GM19328 (cell line): ENCODE data around the gene CCNQ.

Source experiments
- ATAC-seq: cut with Tn5 transposase; IDR thresholded peaks from one replicate; pipeline ENCODE4 v1.9.1; 2021; ENCODE audit warnings: mild to moderate bottlenecking, moderate library complexity; ENCODE audit not compliant: unreplicated experiment

Gene CCNQ

DNA sequence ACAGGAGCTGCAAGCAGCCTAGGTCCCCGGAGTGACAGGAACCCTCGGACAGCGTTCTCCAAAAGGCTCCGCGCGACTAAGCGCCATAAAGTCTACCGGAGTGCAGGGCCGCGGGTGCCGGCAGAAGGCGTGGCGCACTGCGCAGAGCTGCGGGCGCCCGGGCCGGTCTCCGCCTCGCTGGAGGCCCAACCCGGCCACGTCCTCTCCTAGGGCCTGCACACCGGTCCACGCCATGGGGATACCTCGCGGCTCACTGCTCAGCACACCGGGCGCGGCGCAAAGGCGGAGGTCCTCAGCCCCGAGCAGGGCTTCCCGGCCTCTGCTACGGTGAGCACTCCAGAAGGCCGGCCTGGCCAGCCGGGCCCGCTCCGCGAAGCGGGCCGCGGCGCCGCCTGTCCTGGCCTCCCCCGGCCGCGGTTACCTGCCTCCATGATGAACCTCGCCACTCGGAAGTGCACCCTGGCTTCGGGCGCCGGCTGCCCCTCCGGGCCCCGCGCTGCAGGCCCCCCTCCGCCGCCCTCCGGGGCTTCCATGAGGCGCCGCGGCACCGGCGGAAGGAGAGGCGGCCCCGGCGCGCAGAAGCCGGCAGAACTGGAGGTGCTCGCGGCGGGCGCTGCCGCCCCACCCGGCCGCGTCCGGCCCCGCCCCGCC lies at the start of gene CCNQ:
Gene CCNQ (minus strand): TSS at position 599 of the 651 bp plus-strand sequence. CDS start 66 bp downstream, at position 533.
- ATAC-seq, result peak; percentile 53

DNA sequence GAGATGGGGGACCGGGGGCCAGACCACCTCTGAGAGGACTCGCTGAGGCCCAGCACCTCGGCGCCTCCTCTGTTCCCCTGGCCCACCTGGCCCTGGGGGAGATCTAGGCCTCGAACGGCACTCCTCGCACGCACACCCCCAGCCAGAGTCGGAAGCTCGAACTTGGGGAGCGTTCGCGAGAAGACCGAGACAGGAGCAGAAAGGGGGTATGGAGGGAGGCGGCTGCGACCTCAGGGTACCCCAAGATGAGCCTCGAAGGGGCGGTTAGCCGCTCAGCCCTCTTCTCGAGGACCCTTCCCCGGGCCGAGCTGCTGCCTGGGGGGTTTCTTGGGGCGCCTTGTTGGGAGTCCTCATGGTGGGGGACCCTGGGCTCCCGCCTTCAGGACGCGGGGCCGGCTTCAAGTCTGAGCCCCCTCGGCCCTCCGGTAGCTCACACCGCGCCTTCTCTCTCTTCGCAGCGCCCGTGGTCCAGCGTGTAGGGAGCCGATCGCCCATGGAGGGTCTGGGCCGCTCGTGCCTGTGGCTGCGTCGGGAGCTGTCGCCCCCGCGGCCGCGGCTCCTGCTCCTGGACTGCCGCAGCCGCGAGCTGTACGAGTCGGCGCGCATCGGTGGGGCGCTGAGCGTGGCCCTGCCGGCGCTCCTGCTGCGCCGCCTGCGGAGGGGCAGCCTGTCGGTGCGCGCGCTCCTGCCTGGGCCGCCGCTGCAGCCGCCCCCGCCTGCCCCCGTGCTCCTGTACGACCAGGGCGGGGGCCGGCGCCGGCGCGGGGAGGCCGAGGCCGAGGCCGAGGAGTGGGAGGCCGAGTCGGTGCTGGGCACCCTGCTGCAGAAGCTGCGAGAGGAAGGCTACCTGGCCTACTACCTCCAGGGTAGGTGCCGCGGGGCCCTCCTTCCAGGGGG lies 48.8 kb upstream of the CCNQ start:
- no peak for ATAC-seq

DNA sequence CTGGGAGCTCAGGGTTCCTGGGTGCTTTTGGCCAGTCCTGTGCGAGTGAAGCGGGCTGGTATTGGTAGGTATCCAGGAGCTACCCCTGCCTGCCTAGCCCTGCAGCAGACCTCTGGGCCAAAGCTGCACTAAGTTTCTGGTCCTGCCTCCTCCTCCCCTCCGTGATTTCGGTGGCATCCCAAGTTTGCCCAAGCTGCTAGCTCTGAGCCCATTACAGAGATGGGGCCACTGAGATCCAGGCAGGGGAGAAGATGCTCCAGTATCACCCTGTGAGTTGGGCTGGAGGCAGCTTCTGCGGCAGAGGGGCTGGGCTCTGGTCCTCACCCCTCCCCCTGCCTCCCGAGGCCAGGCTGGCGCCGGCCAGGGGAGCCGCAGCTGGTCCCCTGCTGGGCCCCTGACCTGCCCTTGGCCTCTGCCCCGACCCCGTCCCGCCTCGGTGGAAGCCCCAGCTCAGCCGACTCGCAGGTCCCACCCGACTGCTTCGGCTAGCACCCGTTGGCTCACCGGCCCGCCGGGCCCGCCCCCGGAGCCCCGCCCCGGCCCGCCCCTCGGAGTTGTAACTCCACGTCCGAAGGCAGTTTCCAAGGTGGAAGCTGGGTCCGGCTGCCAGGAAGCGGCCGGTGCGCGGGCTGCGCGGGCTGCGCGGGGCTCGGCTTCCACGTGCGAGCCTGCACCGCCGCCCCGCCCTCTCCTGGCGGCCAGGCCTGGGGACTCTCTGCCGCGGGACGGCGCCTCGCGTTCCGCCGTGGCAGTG lies 47.9 kb upstream of the CCNQ start, which contains the start of gene DUSP9:
Gene DUSP9 (plus strand): TSS at position 584 of the 754 bp plus-strand sequence. CDS start 751 bp downstream, outside the sequence.
- no peak for ATAC-seq

DNA sequence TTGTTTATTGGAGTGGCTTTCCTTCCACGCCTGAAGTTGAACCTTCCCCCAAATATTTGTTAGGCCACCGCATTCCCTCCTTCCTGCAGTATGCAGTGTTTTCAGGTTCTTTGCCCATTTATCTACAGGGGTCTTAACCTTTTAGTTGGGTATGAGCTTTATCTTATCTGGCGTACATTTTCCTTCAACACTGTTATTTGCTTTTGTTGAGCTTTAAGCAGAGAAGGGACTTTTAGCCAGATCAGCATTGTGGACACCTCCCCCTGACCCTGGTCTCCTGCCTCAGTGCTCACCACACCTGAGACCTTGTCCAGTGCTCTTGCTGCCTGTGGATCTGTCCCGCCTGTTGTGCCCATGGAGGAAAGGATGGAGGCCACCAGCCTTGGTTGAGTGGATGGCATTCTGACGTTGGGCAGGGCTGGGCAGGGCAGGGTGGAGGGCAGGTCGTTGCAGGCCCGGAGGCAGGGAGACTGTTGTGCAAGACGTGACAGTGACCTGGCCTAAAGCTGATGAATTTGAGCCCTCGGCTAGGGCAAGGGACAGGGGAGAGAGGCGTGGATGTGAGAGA lies 47.1 kb upstream of the CCNQ start:
- no peak for ATAC-seq

DNA sequence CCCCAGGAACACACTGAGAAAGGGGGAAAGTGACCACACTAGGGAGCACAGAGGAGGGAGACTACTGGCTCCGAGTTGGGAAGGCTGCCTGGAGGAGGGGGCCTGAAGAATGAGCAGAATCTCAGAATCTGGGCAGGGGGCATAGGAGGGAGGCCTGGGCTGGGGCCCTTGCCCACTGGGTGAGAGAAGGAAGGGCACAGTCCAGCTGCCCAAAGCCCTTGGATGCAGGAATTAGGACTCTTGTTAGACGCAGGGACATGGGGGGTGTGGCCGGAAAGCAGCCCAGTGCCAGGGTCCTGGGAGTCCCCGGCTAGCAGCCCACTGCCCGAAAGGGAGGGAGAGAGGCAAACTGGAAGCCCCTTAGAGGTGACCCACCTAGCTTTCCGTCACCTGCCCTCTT lies 46.2 kb upstream of the CCNQ start:
- no peak for ATAC-seq

DNA sequence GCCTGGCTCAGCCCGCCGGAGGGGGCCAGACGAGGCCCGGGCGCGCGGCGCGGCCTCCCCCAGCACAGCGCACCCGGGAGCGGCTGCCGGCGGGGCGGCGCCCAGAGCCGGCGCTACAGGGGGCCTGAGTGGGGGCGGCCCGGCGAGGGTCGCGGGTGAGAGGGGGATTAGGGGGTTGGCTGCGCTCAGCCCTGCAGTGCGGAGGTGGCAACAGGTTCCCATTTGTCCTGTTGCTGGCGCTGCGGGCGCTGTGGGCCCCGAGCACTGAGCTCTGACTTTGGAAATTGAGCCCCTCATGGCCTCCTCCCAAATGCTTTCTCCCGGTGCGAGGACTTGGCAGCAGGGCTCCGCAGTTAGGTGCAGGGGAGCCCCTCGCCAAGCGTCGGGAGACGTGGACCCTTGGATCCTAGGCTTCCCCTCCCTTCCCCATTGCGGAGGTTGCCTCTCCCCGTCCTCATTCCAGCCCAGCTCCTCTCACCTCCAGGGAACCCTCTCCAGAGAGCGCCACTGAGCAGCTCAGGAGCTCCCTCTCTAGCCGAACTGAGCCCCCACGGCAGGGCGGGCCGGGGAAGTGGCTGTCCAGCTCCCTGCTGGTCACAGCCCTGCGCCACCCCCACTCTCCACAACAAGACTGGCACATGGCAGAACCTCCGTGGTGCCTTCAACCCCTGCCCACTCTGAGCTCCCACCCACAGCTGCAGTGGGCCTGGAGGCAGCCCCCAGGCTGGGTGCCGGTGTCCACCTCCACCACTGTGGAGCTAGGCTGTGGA lies 45.6 kb upstream of the CCNQ start:
- ATAC-seq, result no peak

DNA sequence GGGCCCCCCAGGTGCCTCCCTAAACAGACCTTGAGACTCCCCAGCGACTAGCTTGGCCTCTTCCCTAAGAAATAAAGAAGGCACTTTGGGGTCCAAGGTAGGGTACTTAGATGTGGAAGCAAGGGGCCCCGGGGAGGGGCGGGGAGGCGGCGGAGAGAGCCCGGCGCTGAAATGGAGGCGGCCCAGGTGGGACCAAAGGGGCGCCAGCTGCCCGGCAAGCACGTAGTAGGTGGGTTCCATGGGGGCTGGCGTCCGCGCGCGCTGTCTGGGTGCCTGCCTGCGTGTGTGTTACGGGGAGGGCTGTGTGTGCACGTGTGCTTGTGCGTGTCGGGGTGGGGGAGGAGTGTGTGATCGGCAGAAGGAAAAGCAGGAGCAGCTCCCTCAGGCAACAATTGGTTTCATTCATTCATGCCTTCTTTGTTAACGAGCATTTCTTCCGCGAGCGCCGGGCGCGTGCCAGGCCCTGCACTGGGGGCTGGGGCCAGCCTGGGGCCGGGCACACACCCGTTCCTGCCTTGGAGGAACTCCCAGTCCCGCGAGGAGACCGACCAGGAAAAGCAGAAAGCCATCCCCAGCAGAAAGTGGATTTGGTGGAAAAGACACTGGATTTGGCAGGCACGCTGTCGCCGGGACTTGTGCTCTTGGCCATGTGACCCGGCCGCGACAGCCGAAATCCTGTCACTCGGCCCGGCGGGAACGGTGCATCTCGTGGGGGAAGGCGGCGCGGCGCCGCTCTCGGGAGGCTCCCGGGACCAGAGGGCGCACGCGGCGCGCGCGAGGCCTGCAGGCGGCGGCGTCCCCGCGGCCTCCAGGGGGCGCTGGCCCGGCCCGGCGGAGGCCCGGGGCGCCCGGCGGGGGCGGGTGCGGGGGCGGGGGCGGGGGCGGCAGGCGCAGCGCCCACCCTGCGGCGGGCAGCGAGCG lies 44.8 kb upstream of the CCNQ start:
- no peak for ATAC-seq

DNA sequence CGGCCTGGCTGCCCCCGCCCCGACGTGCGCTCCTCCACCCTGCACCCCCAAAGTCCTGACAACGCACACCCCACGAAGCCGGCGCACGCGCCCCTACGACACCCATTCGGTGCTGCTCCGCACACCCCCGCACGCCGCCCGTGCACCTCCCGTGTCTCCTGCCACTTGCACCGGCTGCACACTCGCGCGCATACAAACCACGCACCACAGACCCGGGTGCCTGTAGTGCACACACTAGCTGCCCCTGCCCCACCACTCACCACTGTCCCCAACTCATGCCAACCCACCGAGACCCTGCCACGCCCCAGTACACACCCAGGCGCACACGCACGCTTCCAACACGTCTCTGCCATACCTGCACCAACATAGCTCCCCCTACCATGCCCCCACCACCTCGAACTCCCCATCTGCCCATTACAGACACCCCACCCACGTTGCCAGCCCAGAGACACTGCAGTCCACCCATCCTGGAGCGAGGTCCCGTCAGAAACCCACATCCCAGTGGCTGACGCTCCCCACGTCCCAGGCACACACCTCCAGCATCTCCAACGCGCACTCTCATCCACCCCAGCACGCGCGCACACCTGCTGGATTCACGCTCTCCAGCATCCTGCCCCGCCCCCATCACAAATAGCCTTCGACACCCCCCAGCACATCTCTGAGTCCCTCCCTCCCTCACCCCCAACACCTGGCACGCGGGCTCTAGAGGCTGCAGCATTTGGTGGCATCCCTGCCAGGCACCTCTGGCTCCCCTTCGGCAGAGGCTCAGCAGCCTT lies 43.9 kb upstream of the CCNQ start:
- no peak for ATAC-seq

DNA sequence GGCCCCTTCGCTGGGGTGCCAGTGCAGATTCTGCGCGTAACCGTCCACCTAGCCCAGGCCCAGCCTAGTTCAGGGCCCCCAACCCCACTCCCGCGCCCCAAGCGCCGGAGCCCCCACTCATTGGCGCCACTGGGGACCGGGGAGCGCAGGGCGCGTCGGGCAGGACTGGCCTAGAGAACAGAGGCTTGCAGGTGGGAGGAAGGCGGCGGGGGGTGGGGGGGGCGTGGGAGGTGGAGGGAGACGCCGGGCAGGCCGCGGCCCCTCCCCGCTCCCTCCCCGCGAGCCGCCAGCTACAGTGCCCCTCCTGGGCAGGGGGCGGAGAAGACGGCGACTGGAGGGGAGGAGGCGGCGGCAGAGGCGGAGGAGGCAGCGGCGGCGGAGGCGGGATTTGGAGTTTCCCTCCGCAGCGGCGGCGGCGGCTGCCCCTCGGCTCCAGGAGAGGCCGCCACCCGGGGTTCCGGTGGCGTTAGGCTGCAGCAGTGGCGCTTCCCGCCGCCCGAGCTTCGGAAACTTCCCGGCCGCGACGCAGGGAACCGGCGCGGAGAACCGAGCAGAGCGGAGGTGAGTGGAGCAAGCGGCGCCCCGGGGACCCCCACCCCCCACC lies 43.2 kb upstream of the CCNQ start:
- no peak for ATAC-seq

DNA sequence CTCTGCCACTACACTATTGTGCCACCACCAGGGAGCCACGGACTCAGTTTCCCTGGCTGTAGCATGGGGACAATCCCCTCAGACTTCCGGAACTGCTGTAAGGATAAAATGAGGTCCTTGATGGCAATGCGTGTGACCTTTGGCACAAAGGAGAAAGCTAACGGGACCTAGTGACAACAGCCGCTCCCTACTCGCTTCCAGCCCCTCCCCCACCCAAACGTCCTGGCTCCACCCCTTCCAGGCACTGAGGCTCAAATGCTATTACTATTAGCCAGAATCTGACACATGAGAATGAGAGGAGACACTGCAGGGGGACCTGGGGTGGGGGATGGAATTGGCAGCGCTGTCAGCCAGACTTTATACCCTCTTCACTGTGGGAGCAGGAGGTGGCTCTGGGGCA lies 42.7 kb upstream of the CCNQ start:
- no peak for ATAC-seq

DNA sequence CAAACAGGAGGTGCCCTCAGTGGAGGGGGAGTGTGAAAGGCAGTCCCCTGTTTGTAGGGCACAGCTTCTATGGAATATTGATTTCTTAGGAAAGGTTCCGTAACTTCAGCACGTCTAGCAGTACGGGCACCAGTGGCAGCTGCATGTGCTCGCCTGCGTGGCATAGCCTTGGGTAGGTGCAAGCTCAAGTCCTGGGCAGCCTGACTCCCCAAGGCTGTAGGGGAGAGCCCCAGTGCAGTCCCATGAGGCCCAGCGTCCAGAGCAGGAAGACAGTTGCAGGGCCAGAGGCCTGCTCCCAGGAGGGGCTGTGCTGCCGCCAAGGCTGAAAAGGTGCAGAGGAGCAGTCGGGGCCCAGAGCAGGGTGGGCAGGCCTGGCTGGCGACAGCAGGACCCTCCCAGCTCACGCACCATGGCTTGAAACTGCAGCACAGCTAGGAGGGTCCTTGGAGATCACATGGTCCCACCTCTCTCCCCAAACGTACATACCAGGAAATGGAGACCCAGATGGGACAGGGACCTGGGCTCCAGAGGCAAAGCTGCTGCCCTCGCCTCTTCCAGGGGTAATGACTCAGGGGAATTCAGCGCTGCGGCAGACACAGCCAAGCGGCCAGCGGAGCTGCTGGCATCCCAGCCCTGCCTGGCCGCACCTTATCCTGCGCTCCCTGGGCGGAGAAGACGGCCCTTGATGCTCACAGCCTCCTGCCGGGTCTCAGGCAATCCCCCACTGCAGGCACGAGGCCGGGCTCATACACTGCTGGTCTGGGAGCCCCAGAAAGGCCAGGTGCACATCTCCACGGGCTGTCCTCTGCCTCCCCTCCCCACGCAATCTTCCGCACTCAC lies 42.0 kb upstream of the CCNQ start:
- no peak for ATAC-seq

DNA sequence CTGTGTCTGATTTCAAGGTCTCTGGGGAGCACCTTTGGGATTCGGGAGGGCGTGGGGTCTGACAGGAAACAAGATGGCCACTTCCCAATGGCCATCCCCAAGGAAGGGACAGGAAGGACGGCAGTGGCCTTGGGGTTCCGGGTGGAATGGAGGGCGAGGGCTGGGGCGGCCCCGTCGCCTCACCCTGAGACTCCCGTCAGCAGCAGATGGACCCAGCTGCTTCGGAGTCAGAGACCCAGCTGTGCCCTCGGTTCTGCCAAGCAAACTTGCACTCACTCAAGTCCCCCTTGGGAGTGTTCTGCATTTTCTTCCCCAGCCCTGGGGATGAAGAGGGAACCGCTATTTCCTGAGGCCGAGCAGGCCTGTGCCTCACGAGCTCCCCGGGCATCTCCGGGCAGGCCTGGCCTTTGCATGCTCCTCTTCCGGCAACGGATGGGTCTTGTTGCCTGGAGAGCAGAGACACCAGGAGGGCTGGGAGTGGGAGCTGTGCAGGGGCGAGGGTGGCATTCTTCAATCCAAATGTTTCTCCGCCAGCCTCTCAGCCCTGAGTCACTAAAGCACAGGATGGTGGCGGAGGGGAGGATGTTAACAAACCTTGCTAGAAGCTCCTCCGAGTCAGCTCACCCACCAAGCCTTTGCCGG lies 41.2 kb upstream of the CCNQ start:
- ATAC-seq, result no peak

DNA sequence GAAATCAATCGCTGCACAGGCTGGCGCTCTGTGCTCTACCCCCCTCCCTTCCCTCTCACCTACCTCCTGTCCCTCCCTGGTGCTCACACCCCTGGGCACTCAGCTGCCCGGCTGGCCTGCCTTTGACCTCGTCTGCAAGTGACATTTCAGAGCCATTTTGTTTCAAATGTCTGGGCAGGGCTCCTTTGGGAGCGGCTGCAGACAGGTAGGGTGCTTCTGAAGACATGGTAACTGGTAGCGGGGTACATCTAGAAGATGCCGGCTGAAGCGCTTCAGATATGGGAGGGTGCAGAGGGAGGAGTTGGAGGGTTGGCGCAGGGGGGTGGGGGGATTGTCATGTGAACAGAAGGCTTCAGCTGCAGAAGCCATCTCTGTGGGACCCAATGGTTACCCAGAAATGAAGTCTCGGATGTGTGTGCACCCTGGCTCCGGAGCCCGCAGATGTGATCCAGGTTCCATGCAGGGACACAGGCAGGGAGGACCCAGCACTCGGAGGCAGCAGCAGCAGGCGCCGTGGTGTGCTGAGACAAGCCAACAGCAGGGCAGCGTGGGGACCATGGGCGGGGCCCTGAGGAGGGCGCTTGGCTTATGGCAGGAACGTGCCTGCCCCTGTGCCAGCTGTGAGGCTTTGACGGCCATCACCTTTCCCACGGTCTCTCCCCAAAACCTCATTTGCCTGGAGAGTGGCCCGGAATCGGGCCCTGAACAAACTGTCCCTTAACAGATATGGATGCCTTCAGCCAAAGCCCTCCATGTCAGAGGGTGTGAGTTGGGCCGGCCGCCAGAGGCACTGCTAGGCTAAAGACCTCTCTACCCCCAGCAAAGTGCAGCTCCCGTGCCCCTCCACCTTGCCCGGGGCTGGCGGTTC lies 40.5 kb upstream of the CCNQ start:
- ATAC-seq, result no peak

DNA sequence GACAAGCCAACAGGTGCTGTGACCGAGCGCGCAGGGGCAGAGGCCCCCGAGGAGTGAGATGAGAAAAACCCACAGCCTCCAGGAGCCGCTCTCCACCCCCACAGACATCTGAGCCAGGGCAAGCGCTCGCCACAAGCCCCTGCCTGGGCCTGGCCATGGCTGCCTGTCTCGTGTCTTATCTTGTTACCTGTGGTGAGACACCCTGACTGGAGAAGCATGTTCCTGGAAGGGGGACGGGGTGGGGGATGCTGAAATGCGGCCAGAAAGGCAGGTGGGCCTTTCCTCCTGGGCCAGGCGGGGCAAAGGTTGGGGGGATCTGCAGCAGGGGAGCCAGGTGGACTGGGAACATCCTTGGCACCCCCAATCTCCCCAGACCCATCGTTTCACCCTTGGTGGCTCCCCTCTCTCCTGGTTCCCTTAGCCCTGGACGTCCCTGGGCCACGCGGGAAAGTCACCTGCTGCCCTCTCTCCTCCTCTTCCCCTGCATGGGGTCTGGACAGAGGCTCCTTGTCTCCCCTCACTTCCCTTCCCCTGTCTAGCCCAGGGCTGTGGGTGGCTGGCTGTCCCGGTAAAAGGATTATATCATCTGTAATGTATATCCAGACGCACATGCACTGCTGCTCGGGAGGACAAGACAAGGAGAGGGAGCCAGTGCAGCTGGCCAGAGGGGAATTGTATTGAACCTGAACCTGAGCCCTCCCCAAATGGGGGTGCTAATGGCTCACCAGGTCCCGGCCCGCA lies 39.7 kb upstream of the CCNQ start:
- ATAC-seq, result no peak

DNA sequence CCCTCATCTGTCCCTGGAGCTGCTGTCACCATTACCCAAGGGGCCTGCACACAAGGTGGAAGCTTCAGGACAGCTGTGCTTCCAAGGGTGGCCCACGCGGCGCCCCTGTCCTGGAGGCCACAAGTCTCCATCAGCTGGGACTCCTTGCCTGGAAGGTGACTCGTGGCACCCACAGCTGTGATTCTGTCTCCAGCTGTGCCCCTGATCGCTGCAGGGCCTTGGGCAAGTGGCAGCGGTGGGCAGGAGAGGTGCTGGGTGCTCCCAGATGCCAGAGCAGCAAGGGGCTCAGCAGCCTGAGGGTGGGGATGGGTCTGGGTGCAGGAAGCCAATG lies 39.1 kb upstream of the CCNQ start:
- ATAC-seq, result no peak
